ENCODE measurements around the gene PLEKHM1. TPM values are rescaled to one million over a fixed set of nuclear protein-coding genes. Genes with fewer than 3 reads are reported as not detected.
"Not testable (repeated sequence)": the region's sequence is repeated elsewhere in the genome, so short reads cannot be mapped to it uniquely, and the experiment has no call there.

PLEKHM1 gene
- total and polyA plus RNA-seq, 2 of the 13 experiments (the other 11 are each of a cell fraction or from before 2014, with no cell fraction given), result 7.6 to 13.5 TPM

- CTCF ChIA-PET (ENCODE audit: low intra/inter-chr PET ratio, low total read pairs); H3K27ac ChIP-seq (ENCODE audit: extremely low read length, insufficient read depth, low read length); H3K4me2 ChIP-seq (ENCODE audit: low read depth, low read length); H3K9me3 ChIP-seq (ENCODE audit: low read length); H3K9ac ChIP-seq (ENCODE audit: insufficient read depth, low read depth, low read length); FAIRE-seq; in situ Hi-C loops (cut with HindIII; ENCODE audit: extremely low pct_ligation_motif_present, low pct_unique_long_range_greater_than_20kb); H4K20me1 ChIP-seq (ENCODE audit: insufficient read depth, low read length); POLR2A ChIA-PET; H3K4me3 ChIP-seq (replicated peaks in 1 of 3; ENCODE audit: insufficient read depth in 1 of 3, low read depth in 2 of 3, low read length in 3 of 3); H3K79me2 ChIP-seq (ENCODE audit: insufficient read depth, low read length); BruUV-seq (replicated peaks); intact Hi-C loops (cut with micrococcal nuclease; ENCODE audit: unreplicated experiment); H3K4me1 ChIP-seq (ENCODE audit: insufficient read depth, low read length); H2AFZ ChIP-seq (ENCODE audit: low read length); ATAC-seq; H3K27me3 ChIP-seq (ENCODE audit: control insufficient read depth in 1 of 2, insufficient read depth in 2 of 2, low read length in 2 of 2); DNase-seq (ENCODE audit: low spot score); H3K36me3 ChIP-seq (replicated peaks in 1 of 2; ENCODE audit: control insufficient read depth in 1 of 2, insufficient read depth in 2 of 2, low read length in 2 of 2): not testable (repeated sequence)
- WGBS (ENCODE audit: low lambda C conversion rate), result 96% methylated on average over 1 of the region's 1 CpG
- TF ChIP-seq MNT (IDR thresholded peaks at IDR 0.05), result peak; percentile 34
These were observed 40.7 kb downstream of the PLEKHM1 start for GRCh38 chr17:45449708-45450329.

- in situ Hi-C loops (cut with HindIII; ENCODE audit: extremely low pct_ligation_motif_present, low pct_unique_long_range_greater_than_20kb); H3K27me3 ChIP-seq (ENCODE audit: control insufficient read depth in 1 of 2, insufficient read depth in 2 of 2, low read length in 2 of 2); CTCF ChIA-PET (ENCODE audit: low intra/inter-chr PET ratio, low total read pairs); POLR2A ChIA-PET; ATAC-seq; FAIRE-seq; H2AFZ ChIP-seq (ENCODE audit: low read length); H3K27ac ChIP-seq (ENCODE audit: extremely low read length, insufficient read depth, low read length); H3K4me2 ChIP-seq (ENCODE audit: low read depth, low read length); BruUV-seq (replicated peaks); H3K4me3 ChIP-seq (replicated peaks in 1 of 3; ENCODE audit: insufficient read depth in 1 of 3, low read depth in 2 of 3, low read length in 3 of 3); H3K36me3 ChIP-seq (replicated peaks in 1 of 2; ENCODE audit: control insufficient read depth in 1 of 2, insufficient read depth in 2 of 2, low read length in 2 of 2); DNase-seq (ENCODE audit: low spot score); intact Hi-C loops (cut with micrococcal nuclease; ENCODE audit: unreplicated experiment); H3K9me3 ChIP-seq (ENCODE audit: low read length); H3K9ac ChIP-seq (ENCODE audit: insufficient read depth, low read depth, low read length); H4K20me1 ChIP-seq (ENCODE audit: insufficient read depth, low read length); H3K4me1 ChIP-seq (ENCODE audit: insufficient read depth, low read length); H3K79me2 ChIP-seq (ENCODE audit: insufficient read depth, low read length): not testable (repeated sequence)
- WGBS (ENCODE audit: low lambda C conversion rate), result 97% methylated on average over 1 of the region's 1 CpG
- TF ChIP-seq IKZF1 (IDR thresholded peaks at IDR 0.05), result peak; percentile 66; the same call in 1 of the 2 replicates
These were observed 41.3 kb downstream of the PLEKHM1 start for GRCh38 chr17:45449260-45449659.

GRCh38 chr17:45448483-45448882 is 42.0 kb downstream of the PLEKHM1 start:
- H3K79me2 ChIP-seq (ENCODE audit: insufficient read depth, low read length); H3K9me3 ChIP-seq (ENCODE audit: low read length); BruUV-seq (replicated peaks); H3K4me2 ChIP-seq (ENCODE audit: low read depth, low read length); CTCF ChIA-PET (ENCODE audit: low intra/inter-chr PET ratio, low total read pairs); H3K4me1 ChIP-seq (ENCODE audit: insufficient read depth, low read length); DNase-seq (ENCODE audit: low spot score); H2AFZ ChIP-seq (ENCODE audit: low read length); FAIRE-seq; intact Hi-C loops (cut with micrococcal nuclease; ENCODE audit: unreplicated experiment); in situ Hi-C loops (cut with HindIII; ENCODE audit: extremely low pct_ligation_motif_present, low pct_unique_long_range_greater_than_20kb); H4K20me1 ChIP-seq (ENCODE audit: insufficient read depth, low read length); H3K27me3 ChIP-seq (ENCODE audit: control insufficient read depth in 1 of 2, insufficient read depth in 2 of 2, low read length in 2 of 2); H3K4me3 ChIP-seq (replicated peaks in 1 of 3; ENCODE audit: insufficient read depth in 1 of 3, low read depth in 2 of 3, low read length in 3 of 3); ATAC-seq; H3K36me3 ChIP-seq (replicated peaks in 1 of 2; ENCODE audit: control insufficient read depth in 1 of 2, insufficient read depth in 2 of 2, low read length in 2 of 2); H3K27ac ChIP-seq (ENCODE audit: extremely low read length, insufficient read depth, low read length); H3K9ac ChIP-seq (ENCODE audit: insufficient read depth, low read depth, low read length); POLR2A ChIA-PET: not testable (repeated sequence)
- 91% methylated on average over 1 of the region's 1 CpG for WGBS (ENCODE audit: low lambda C conversion rate)

- H3K4me1 ChIP-seq (ENCODE audit: insufficient read depth, low read length); BruUV-seq (replicated peaks); H3K36me3 ChIP-seq (replicated peaks in 1 of 2; ENCODE audit: control insufficient read depth in 1 of 2, insufficient read depth in 2 of 2, low read length in 2 of 2); H3K79me2 ChIP-seq (ENCODE audit: insufficient read depth, low read length); H3K27me3 ChIP-seq (ENCODE audit: control insufficient read depth in 1 of 2, insufficient read depth in 2 of 2, low read length in 2 of 2); CTCF ChIA-PET (ENCODE audit: low intra/inter-chr PET ratio, low total read pairs); H3K9me3 ChIP-seq (ENCODE audit: low read length); H3K4me3 ChIP-seq (replicated peaks in 1 of 3; ENCODE audit: insufficient read depth in 1 of 3, low read depth in 2 of 3, low read length in 3 of 3); H4K20me1 ChIP-seq (ENCODE audit: insufficient read depth, low read length); FAIRE-seq; H3K9ac ChIP-seq (ENCODE audit: insufficient read depth, low read depth, low read length); DNase-seq (ENCODE audit: low spot score); intact Hi-C loops (cut with micrococcal nuclease; ENCODE audit: unreplicated experiment); POLR2A ChIA-PET; H2AFZ ChIP-seq (ENCODE audit: low read length); H3K4me2 ChIP-seq (ENCODE audit: low read depth, low read length); H3K27ac ChIP-seq (ENCODE audit: extremely low read length, insufficient read depth, low read length); in situ Hi-C loops (cut with HindIII; ENCODE audit: extremely low pct_ligation_motif_present, low pct_unique_long_range_greater_than_20kb); ATAC-seq: not testable (repeated sequence)
- 88% methylated on average over 7 of the region's 7 CpGs for WGBS (ENCODE audit: low lambda C conversion rate)
These were observed 42.5 kb downstream of the PLEKHM1 start for GRCh38 chr17:45448066-45448465.
